K562 (cell line): ENCODE results near the gene CLPSL2. TPM values are rescaled to one million over a fixed set of nuclear protein-coding genes. Genes with fewer than 3 reads are reported as not detected.

Experiments used
- C11orf30 ChIP-seq: fragments of 450-650 bp; IDR thresholded peaks from 2 replicates; pipeline ENCODE4 v1.6.1; 2016; ENCODE audit warnings: low read depth, mild to moderate bottlenecking
- CBX8 ChIP-seq: fragments of 200-600 bp; sonication (generic); IDR thresholded peaks from 2 replicates; pipeline ENCODE4 v1.6.1; 2012; ENCODE audit warnings: borderline replicate concordance, mixed run types, low read depth, mild to moderate bottlenecking, moderate library complexity, mixed read lengths, low read length, control low read depth, inconsistent platforms; ENCODE audit not compliant: poor library complexity, severe bottlenecking; ENCODE audit errors: extremely low read depth
- CSDE1 ChIP-seq, 2 experiments: fragments of 450-650 bp; IDR thresholded peaks; 2 replicates each; pipeline ENCODE4 v1.6.1; 2016; ENCODE audit warnings: mild to moderate bottlenecking in 1 of 2
- DDX20 ChIP-seq: fragments of 450-650 bp; IDR thresholded peaks from 2 replicates; pipeline ENCODE4 v1.6.1; 2016; ENCODE audit warnings: missing genetic modification characterization, low read depth, mild to moderate bottlenecking, missing compliant biosample characterization, moderate library complexity
- FOS ChIP-seq: IDR thresholded peaks from 3 replicates; pipeline ENCODE4 v1.6.1; 2011; ENCODE audit not compliant: insufficient read length; ENCODE audit errors: extremely low read depth
- GABPB1 ChIP-seq: sonication (generic); formaldehyde crosslinking; IDR thresholded peaks from 2 replicates; pipeline ENCODE4 v1.8.0; 2022; ENCODE audit warnings: mild to moderate bottlenecking, missing genetic modification reagents
- GATAD2B ChIP-seq: fragments of 450-650 bp; IDR thresholded peaks from 2 replicates; pipeline ENCODE4 v1.6.1; 2017; ENCODE audit warnings: mild to moderate bottlenecking, borderline replicate concordance
- HDAC3 ChIP-seq: fragments of 450-650 bp; IDR thresholded peaks from 2 replicates; pipeline ENCODE4 v1.6.1; 2018; ENCODE audit warnings: borderline replicate concordance, mild to moderate bottlenecking, moderate library complexity; ENCODE audit not compliant: partially characterized antibody
- KDM5B ChIP-seq: fragments of 200-600 bp; sonication (generic); IDR thresholded peaks from 2 replicates; pipeline ENCODE4 v1.6.1; 2012; ENCODE audit warnings: low read depth, mild to moderate bottlenecking, moderate library complexity, low read length, control low read depth, inconsistent platforms; ENCODE audit not compliant: insufficient replicate concordance
- KLF1 ChIP-seq: fragments of 450-650 bp; IDR thresholded peaks from 2 replicates; pipeline ENCODE4 v1.6.1; 2016; ENCODE audit warnings: missing genetic modification characterization, missing compliant biosample characterization
- MAFG ChIP-seq: fragments of 450-650 bp; conservative IDR thresholded peaks from 2 replicates; pipeline ENCODE4 v1.6.1; 2016; ENCODE audit warnings: missing genetic modification characterization, missing compliant biosample characterization
- MEIS2 ChIP-seq: fragments of 450-650 bp; IDR thresholded peaks from 2 replicates; pipeline ENCODE4 v1.6.1; 2014; ENCODE audit warnings: mild to moderate bottlenecking; ENCODE audit not compliant: partially characterized antibody
- MYBL2 ChIP-seq, 2 experiments: fragments of 450-650 bp in 1 of 2; sonication (generic) in 1 of 2; formaldehyde crosslinking in 1 of 2; IDR thresholded peaks; 2 replicates each; pipeline versions ENCODE4 v1.6.1 to v1.8.1; 2017 to 2022; ENCODE audit warnings: borderline replicate concordance in 1 of 2, inconsistent platforms in 1 of 2, low read depth in 1 of 2, mild to moderate bottlenecking in 1 of 2, missing genetic modification reagents in 1 of 2, moderate library complexity in 1 of 2
- NFIX ChIP-seq: fragments of 250-450 bp; sonication (Bioruptor Pico); IDR thresholded peaks from 2 replicates; pipeline ENCODE4 v1.4.0; 2020; ENCODE audit warnings: low read depth, mild to moderate bottlenecking, moderate library complexity
- PCBP2 ChIP-seq: fragments of 200-400 bp; formaldehyde crosslinking; IDR thresholded peaks from 2 replicates; pipeline ENCODE4 v1.6.1; 2018; ENCODE audit warnings: low read length, low read depth, mild to moderate bottlenecking, moderate library complexity; ENCODE audit not compliant: poor library complexity, severe bottlenecking
- RAD51 ChIP-seq: fragments of 450-650 bp; IDR thresholded peaks from 2 replicates; pipeline ENCODE4 v1.7.1; 2016; ENCODE audit warnings: low read depth, mild to moderate bottlenecking, borderline replicate concordance
- RB1 ChIP-seq: fragments of 450-650 bp; IDR thresholded peaks from 2 replicates; pipeline ENCODE4 v1.6.1; 2017; ENCODE audit warnings: low read depth, mild to moderate bottlenecking
- RNF2 ChIP-seq: sonication (generic); IDR thresholded peaks from 2 replicates; pipeline ENCODE4 v1.6.1; 2016
- SETDB1 ChIP-seq: IDR thresholded peaks from one replicate; pipeline ENCODE4 v1.6.1; 2012; ENCODE audit warnings: low read length, control low read depth, inconsistent platforms
- SFPQ ChIP-seq: fragments of 200-400 bp; formaldehyde crosslinking; IDR thresholded peaks from 2 replicates; pipeline ENCODE4 v1.6.1; 2017; ENCODE audit warnings: mild to moderate bottlenecking, low read depth, low read length, moderate library complexity
- SNAPC5 ChIP-seq: fragments of 250-450 bp; sonication (Bioruptor Pico); IDR thresholded peaks from 2 replicates; pipeline ENCODE4 v1.8.0; 2021; ENCODE audit warnings: moderate library complexity, mild to moderate bottlenecking, inconsistent platforms
- STAG1 ChIP-seq: sonication (generic); formaldehyde crosslinking; IDR thresholded peaks from 2 replicates; pipeline ENCODE4 v1.5.0; 2020; ENCODE audit warnings: missing genetic modification reagents, borderline replicate concordance
- STAT5B ChIP-seq: fragments of 250-450 bp; sonication (Bioruptor Pico); IDR thresholded peaks from 2 replicates; pipeline ENCODE4 v1.8.0; 2021; ENCODE audit warnings: mild to moderate bottlenecking, inconsistent platforms
- TAL1 ChIP-seq: fragments of 450-650 bp; IDR thresholded peaks from 2 replicates; pipeline ENCODE4 v1.6.1; 2016; ENCODE audit warnings: mild to moderate bottlenecking
- XRCC3 ChIP-seq: fragments of 450-650 bp; IDR thresholded peaks from 2 replicates; pipeline ENCODE4 v1.6.1; 2017; ENCODE audit warnings: mild to moderate bottlenecking, moderate library complexity
- ZC3H4 ChIP-seq: sonication (generic); formaldehyde crosslinking; IDR thresholded peaks from 2 replicates; pipeline ENCODE4 v1.9.0; 2021; ENCODE audit warnings: missing genetic modification reagents, borderline replicate concordance
- ZC3H8 ChIP-seq: fragments of 450-650 bp; IDR thresholded peaks from 2 replicates; pipeline ENCODE4 v1.6.1; 2017
- ZNF436 ChIP-seq: fragments of 250-450, 450-650 bp; sonication (Bioruptor Pico); formaldehyde crosslinking; IDR thresholded peaks from 2 replicates; pipeline ENCODE4 v1.7.0; 2020; ENCODE audit warnings: mild to moderate bottlenecking
- ZNF586 ChIP-seq: fragments of 450-650 bp; formaldehyde crosslinking; conservative IDR thresholded peaks from 2 replicates; pipeline ENCODE4 v1.4.0; 2020; ENCODE audit warnings: mild to moderate bottlenecking, moderate library complexity
- ZNF76 ChIP-seq: fragments of 250-450 bp; sonication (Bioruptor Pico); IDR thresholded peaks from 2 replicates; pipeline ENCODE4 v1.4.0; 2020; ENCODE audit warnings: mild to moderate bottlenecking, moderate library complexity, borderline replicate concordance
- polyA plus RNA-seq, 8 experiments: library from polyadenylated mRNA; depleted of rRNA in 4 of 8; stranded (reverse) in 5 of 8; unstranded in 3 of 8; fragments of >200 nt; fragmentation: Nextera tagmentation in 2 of 8; fragmentation: Illumina TruSeq in 1 of 8; extraction: Ambion mirVana in 2 of 8; extraction: Trizol in 1 of 8; gene quantifications; 2 replicates each; pipeline versions ENCODE4 v1.2.1 to v1.2.3, GENCODE V29; 2011 to 2014; ENCODE audit warnings: inconsistent platforms in 1 of 8, missing spikeins in 1 of 8
- total RNA-seq, 7 experiments: library from RNA; depleted of rRNA in 6 of 7; stranded (reverse); fragments of >200 nt in 6 of 7; fragmentation: Illumina TruSeq in 2 of 7; extraction: Trizol in 2 of 7; gene quantifications; 2 replicates each; pipeline versions ENCODE4 v1.2.1 to v1.2.3, GENCODE V29; 2011 to 2021; ENCODE audit warnings: low replicate concordance in 1 of 7

CLPSL2 gene
- total and polyA plus RNA-seq, 9 of the 15 experiments (the other 6 are each of a cell fraction or from before 2014, with no cell fraction given) = not detected

GRCh38 chr6:35727231-35727934 is 49.0 kb upstream of the CLPSL2 start (continued):
- TF ChIP-seq TAL1 (no peak), ZC3H8 (no peak), MYBL2 (IDR thresholded peaks at IDR 0.05; ENCODE audit: low read depth) (no peak), MYBL2 (CRISPR knock-in tag; IDR thresholded peaks at IDR 0.05; ENCODE audit: borderline replicate concordance) (no peak), SFPQ (no peak), KLF1 (tag) (0 out of 2 replicates have a peak, but pooled peaks have one; percentile 32), MEIS2 (no peak), STAG1 (no peak), HDAC3 (no peak), ZNF76 (CRISPR knock-in tag) (no peak), DDX20 (tag) (no peak), SNAPC5 (CRISPR knock-in tag) (no peak), GABPB1 (CRISPR knock-in tag) (no peak), SETDB1 (no peak), C11orf30 (no peak), MAFG (tag) (no peak), RB1 (peak; percentile 41), RNF2 (no peak), STAT5B (CRISPR knock-in tag) (no peak), ZNF436 (CRISPR knock-in tag) (no peak), GATAD2B (no peak), ZNF586 (CRISPR knock-in tag) (no peak), FOS (no peak), XRCC3 (no peak), RAD51 (peak; percentile 98), PCBP2 (no peak), ZC3H4 (CRISPR knock-in tag) (no peak), KDM5B (peak; percentile 6), CBX8 (no peak), CSDE1 (IDR thresholded peaks at IDR 0.05) (no peak), NFIX (CRISPR knock-in tag) (no peak)
